ENCODE results near the gene CAMKK2.

DNA sequence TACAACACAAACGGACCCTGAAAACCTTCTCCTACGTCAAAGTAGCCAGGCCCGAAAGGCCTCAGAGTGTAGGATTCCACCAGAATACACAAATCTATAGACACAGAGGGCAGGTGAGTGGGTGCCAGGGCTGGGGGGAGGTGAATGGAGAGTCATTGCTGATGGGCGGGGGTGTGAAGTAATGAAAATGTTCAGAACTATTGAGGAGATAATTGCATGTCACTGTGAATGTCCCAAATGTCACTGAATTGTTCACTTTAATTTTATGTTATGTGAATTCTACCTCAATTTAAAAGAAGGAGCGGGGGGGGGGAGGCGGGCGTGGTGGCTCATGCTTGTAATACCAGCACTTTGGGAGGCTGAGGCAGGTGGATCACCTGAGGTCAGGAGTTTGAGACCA, 50.6 kb downstream of the CAMKK2 start:
- TF ChIP-seq ZSCAN30 (CRISPR knock-in tag; IDR thresholded peaks at IDR 0.05) (no peak), BCL3 (CRISPR knock-in tag; IDR thresholded peaks at IDR 0.05) (no peak), CTCF (CRISPR knock-in tag; IDR thresholded peaks at IDR 0.05) (no peak), TAF1 (CRISPR knock-in tag; IDR thresholded peaks at IDR 0.05) (no peak), ZNF282 (IDR thresholded peaks at IDR 0.05; ENCODE audit: partially characterized antibody) (no peak), GATAD2A (CRISPR knock-in tag; IDR thresholded peaks at IDR 0.05) (no peak), ZFP37 (CRISPR knock-in tag; IDR thresholded peaks at IDR 0.05; ENCODE audit: borderline replicate concordance) (no peak), KDM4B (CRISPR knock-in tag; IDR thresholded peaks at IDR 0.05) (no peak), ZEB1 (IDR thresholded peaks at IDR 0.05; ENCODE audit: insufficient replicate concordance, low read depth) (no peak), FOXM1 (CRISPR knock-in tag; IDR thresholded peaks at IDR 0.05) (no peak), ZNF251 (CRISPR knock-in tag; IDR thresholded peaks at IDR 0.05) (no peak)
- TF ChIP-seq, protein P1, sequence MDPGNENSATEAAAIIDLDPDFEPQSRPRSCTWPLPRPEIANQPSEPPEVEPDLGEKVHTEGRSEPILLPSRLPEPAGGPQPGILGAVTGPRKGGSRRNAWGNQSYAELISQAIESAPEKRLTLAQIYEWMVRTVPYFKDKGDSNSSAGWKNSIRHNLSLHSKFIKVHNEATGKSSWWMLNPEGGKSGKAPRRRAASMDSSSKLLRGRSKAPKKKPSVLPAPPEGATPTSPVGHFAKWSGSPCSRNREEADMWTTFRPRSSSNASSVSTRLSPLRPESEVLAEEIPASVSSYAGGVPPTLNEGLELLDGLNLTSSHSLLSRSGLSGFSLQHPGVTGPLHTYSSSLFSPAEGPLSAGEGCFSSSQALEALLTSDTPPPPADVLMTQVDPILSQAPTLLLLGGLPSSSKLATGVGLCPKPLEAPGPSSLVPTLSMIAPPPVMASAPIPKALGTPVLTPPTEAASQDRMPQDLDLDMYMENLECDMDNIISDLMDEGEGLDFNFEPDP (CRISPR knock-in tag; conservative IDR thresholded peaks at IDR 0.05): no peak
